ENCODE results near the gene HUWE1. TPM values are rescaled to one million over a fixed set of nuclear protein-coding genes. Genes with fewer than 3 reads are reported as not detected.
A peak's percentile ranks its signal among the peaks of the same experiment; 100 is the strongest.

The HUWE1 gene
- total RNA-seq, 1 donor from 2014 or later = 178 TPM

DNA sequence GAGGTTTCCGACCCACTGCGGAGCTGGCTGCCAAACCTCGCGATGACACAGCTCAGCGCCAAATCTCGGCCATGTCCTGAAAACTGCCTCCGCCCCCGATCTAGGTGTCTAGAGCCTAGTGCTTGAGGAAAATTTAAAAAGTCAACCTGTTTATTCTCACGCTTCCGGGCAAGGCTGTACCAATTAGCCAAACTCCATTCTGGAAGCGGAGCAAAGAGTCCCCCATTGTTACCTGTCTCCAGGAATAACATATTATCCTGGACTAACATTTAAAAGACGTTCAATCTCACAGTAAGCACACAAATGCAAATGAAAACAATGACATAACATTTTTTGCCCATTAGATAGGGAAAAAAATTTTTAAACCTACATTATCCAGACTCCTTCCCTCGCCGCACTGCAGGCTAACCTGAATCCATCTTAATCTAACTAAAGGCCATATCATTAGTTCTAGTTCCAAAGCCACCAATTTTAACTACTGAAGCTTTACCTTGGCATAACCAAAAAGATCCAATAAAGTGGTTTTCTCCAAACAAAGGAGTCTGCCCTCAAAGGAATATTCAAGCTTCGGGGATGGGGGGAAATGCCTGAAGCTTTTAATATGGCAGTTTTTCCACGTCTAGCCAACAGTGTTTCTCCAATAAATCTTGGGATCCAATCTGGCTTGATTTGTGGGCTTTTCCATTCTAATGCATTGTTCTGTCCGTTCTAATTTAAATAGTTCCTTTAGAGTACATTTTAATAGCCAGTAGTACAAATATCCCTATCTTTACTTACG lies 1.9 kb downstream of the HUWE1 start:
- DNase-seq (ENCODE audit: low spot score) = peak; percentile 95

- peak; percentile 93 for DNase-seq (ENCODE audit: low spot score)
These were observed 2.7 kb downstream of the HUWE1 start for GRCh38 chrX:53683556-53684414.

GRCh38 chrX:53682885-53683555 lies 3.5 kb downstream of the HUWE1 start:
- no peak for DNase-seq (ENCODE audit: low spot score)

- no peak for DNase-seq (ENCODE audit: low spot score)
These were observed 4.9 kb downstream of the HUWE1 start for GRCh38 chrX:53681661-53682060.

- DNase-seq (ENCODE audit: low spot score) = no peak
These were observed 7.9 kb downstream of the HUWE1 start for GRCh38 chrX:53678667-53679066.

DNA sequence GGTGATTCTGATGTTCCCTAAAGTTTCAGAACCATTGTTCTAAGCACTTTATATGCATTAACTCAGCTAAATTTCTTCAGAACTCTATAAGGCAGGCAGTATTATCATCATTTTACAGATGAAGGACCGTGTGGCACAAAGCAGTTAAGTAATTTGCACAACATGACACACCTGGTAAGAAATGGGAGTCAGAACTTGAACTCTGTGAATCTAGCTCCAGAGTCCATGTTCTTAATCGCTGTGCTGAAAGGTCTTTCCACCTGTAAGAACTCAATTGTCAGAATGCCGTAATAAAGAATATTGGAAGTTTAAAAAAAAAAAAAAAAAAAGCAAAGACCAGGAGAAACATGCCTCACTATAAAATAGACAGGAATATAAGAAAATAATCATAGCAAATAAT lies 9.2 kb downstream of the HUWE1 start:
- no peak for DNase-seq (ENCODE audit: low spot score)

- DNase-seq (ENCODE audit: low spot score) = no peak
These were observed 11.9 kb downstream of the HUWE1 start for GRCh38 chrX:53674581-53674980.

- no peak for DNase-seq (ENCODE audit: low spot score)
These were observed 17.3 kb downstream of the HUWE1 start for GRCh38 chrX:53669258-53669657.

- DNase-seq (ENCODE audit: low spot score) = no peak
These were observed 20.3 kb downstream of the HUWE1 start for GRCh38 chrX:53666171-53666570.

GRCh38 chrX:53660004-53660403 lies 26.5 kb downstream of the HUWE1 start:
- no peak for DNase-seq (ENCODE audit: low spot score)

- DNase-seq (ENCODE audit: low spot score) = no peak
These were observed 27.5 kb downstream of the HUWE1 start for GRCh38 chrX:53659039-53659438.

GRCh38 chrX:53656845-53657244 lies 29.7 kb downstream of the HUWE1 start:
- DNase-seq (ENCODE audit: low spot score) = no peak

DNA sequence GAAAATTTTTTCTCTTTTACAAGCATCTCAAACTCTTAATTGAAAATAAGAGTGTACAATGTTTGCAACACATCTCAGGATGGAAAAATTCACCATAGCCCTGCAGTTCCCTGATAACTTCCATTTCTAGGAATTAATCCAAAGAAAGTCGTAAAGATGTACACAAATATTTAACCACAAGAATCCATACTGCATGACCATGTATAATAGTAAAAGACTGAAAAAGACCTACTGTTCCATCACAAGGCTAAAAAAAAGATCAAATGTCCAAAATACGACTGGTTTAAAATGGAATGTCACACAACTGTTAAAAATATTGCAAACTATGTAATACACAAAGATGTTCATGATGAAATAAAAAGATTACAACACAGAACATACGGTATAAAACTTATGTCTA lies 32.1 kb downstream of the HUWE1 start:
- no peak for DNase-seq (ENCODE audit: low spot score)

DNA sequence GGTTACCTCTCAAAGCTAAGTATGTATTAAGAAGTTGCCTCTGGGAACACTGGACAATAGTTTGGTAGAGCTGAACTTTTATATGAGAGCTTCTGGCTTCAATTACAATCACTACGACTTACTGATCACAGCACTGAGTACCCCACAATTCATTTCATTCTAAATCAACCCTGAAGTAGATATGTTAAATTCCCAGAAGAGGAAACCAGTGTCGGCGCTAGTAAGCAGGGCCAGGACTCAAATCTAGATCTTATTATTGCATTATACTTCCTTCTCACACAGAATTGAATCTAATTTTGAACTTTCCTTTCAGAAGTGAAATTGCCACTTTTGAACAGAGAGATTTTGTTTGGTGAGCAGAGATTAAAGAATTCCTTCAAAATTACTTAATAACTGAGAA lies 41.8 kb downstream of the HUWE1 start:
- DNase-seq (ENCODE audit: low spot score) = no peak

GRCh38 chrX:53642337-53642736 lies 44.2 kb downstream of the HUWE1 start:
- no peak for DNase-seq (ENCODE audit: low spot score)

DNA sequence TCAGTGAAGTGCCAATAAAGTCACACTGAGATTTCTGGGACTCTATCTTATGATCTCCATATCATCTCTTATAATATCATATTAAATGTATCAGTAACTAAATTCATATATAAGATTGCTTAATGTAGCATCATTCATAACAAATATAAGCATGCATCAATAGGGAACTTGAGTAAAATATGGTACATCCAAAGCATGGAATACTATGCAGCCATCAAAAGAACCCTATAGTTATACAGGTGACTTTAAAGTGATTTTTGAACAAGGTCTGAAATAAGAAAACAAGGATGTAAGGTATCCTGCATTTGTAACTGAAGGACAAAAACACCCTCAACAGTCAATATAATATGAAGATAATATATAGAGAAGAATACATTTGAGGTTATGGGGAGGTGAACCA lies 47.3 kb downstream of the HUWE1 start:
- DNase-seq (ENCODE audit: low spot score) = no peak

DNA sequence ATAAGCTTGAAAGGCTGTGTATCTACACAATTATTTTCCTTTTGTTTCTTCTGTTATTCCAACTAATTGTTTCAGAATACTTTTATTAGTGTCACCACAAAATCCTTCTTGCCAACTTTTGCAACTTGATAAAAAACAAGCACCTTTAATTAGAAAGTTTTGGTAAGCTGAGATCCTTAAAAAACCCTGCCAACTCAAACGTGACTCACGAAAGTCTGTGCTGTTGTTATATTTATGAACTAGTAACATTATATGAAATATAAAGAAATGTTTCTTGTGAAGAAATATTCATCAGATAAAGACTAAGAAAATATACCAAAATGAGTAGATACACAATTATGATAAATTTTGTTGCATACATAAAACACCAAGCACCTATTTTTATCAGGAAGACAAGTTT lies 49.0 kb downstream of the HUWE1 start:
- no peak for DNase-seq (ENCODE audit: low spot score)

GRCh38 chrX:53631156-53631555 lies 55.4 kb downstream of the HUWE1 start:
- DNase-seq (ENCODE audit: low spot score) = no peak

GRCh38 chrX:53630261-53630660 lies 56.3 kb downstream of the HUWE1 start:
- DNase-seq (ENCODE audit: low spot score) = no peak

- no peak for DNase-seq (ENCODE audit: low spot score)
These were observed 64.1 kb downstream of the HUWE1 start for GRCh38 chrX:53622431-53622830.

DNA sequence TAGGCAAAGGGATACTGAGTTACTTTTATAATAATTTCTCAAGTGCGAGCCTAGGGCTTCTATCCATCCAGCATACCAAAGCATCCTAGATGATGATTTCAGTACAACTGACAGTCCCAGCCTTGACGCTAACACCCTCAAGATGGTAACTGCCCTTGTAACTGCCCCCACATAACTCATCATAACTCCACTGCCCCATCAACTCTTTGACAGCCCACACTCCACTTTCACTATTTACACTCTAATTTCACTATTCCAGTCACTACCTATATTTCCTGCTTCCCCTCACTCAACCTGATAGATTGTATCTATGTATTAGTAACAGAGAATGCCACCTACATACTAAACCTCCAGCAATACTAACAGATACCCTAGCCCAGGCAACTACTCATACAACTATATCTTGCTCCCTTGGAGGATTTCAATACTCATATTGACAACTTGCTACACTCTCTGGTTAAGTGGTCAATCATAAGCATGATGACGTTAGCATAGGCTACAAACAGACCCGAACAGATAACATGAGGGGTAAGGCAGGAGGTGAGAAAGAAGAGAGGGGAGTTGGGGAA lies 65.0 kb downstream of the HUWE1 start:
- no peak for DNase-seq (ENCODE audit: low spot score)

GRCh38 chrX:53616946-53617345 lies 69.6 kb downstream of the HUWE1 start:
- DNase-seq (ENCODE audit: low spot score) = no peak
